Upper lobe of right lung (tissue), 1 donor: ENCODE results near the gene LRP1B. TPM values are rescaled to one million over a fixed set of nuclear protein-coding genes. Genes with fewer than 3 reads are reported as not detected.

Experiments used
- ATAC-seq: fragments of 200-7000 bp; cut with Tn5 transposase; one replicate; pipeline ENCODE4 v1.9.1; 2020; ENCODE audit warnings: mild to moderate bottlenecking, moderate library complexity
- DNase-seq: peaks from one replicate; pipeline ENCODE4 v3.0.0-alpha.2; 2020
- H3K27ac ChIP-seq: fragments of 200-600 bp; one replicate; pipeline ENCODE4 v1.8.0; 2022
- H3K27me3 ChIP-seq: fragments of 200-600 bp; one replicate; pipeline ENCODE4 v1.8.0; 2022; ENCODE audit warnings: mild to moderate bottlenecking
- H3K36me3 ChIP-seq: fragments of 200-600 bp; one replicate; pipeline ENCODE4 v1.8.0; 2022
- H3K4me1 ChIP-seq: fragments of 200-600 bp; one replicate; pipeline ENCODE4 v1.8.0; 2022
- H3K4me3 ChIP-seq: fragments of 200-600 bp; one replicate; pipeline ENCODE4 v1.8.0; 2022; ENCODE audit warnings: mild to moderate bottlenecking
- H3K9me3 ChIP-seq: fragments of 200-600 bp; one replicate; pipeline ENCODE4 v1.8.0; 2022
- intact Hi-C: fragments of 100-400 bp; cut with DNase I; formaldehyde crosslinking; loops from one replicate; pipeline ENCODE4 v1.11.0; 2022
- total RNA-seq: library from RNA; stranded (reverse); fragmentation: NEBNext Ultra II Directional; extraction: Animal tissue kit (Norgen Biotek cat#: 25700); gene quantifications from one replicate; pipeline ENCODE4 v1.2.1, GENCODE V29; 2021
- TF ChIP-seq, protein P1 (sequence below): fragments of 200-600 bp; IDR thresholded peaks from one replicate; pipeline ENCODE4 v1.8.0; 2022; ENCODE audit warnings: antibody characterized with exemption
- donor health status: DM: no; HTN: yes; CAD: no; lungs with severe emphysema.

LRP1B gene
- total RNA-seq, 1 donor from 2014 or later = 0.12 TPM

DNA sequence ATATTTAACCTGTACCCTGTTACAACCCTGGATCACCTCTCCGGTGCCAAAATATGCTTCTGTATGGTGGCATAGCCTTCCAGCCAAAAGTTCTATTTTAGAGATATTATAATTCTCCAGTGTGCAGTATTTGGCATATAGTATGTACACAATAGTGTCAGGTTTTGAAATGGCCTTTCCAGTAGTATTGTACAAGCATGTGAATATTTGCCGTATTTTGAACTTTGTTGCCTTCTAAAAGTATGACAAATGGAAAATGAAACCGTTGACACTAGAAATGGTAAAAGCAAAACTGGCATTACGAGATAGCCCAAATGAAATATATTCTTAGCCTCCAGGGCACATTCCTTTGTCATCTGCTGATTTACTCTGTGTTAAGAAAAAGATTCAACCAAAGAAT lies 431.2 kb downstream of the LRP1B start:
- no peaks in the 10 kb centered on the region for H3K27me3 ChIP-seq
- H3K4me1 ChIP-seq = no peaks in the 10 kb centered on the region
- no peak overlapping the region for H3K4me3 ChIP-seq
- ATAC-seq (no peak), DNase-seq (no peak)
- TF ChIP-seq, protein P1, sequence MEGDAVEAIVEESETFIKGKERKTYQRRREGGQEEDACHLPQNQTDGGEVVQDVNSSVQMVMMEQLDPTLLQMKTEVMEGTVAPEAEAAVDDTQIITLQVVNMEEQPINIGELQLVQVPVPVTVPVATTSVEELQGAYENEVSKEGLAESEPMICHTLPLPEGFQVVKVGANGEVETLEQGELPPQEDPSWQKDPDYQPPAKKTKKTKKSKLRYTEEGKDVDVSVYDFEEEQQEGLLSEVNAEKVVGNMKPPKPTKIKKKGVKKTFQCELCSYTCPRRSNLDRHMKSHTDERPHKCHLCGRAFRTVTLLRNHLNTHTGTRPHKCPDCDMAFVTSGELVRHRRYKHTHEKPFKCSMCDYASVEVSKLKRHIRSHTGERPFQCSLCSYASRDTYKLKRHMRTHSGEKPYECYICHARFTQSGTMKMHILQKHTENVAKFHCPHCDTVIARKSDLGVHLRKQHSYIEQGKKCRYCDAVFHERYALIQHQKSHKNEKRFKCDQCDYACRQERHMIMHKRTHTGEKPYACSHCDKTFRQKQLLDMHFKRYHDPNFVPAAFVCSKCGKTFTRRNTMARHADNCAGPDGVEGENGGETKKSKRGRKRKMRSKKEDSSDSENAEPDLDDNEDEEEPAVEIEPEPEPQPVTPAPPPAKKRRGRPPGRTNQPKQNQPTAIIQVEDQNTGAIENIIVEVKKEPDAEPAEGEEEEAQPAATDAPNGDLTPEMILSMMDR = no peak
- H3K36me3 ChIP-seq = no peaks in the 10 kb centered on the region
- no peaks in the 10 kb centered on the region for H3K9me3 ChIP-seq
- H3K27ac ChIP-seq = no peak overlapping the region
- intact Hi-C loops = no loop called here

- H3K4me3 ChIP-seq = no peak overlapping the region
- ATAC-seq (no peak), DNase-seq (no peak)
- no peaks in the 10 kb centered on the region for H3K9me3 ChIP-seq
- intact Hi-C loops = no loop called here
- no peaks in the 10 kb centered on the region for H3K4me1 ChIP-seq
- H3K27me3 ChIP-seq = no peaks in the 10 kb centered on the region
- TF ChIP-seq, protein P1 = no peak
- no peak overlapping the region for H3K27ac ChIP-seq
- H3K36me3 ChIP-seq = no peaks in the 10 kb centered on the region
These were observed 432.3 kb downstream of the LRP1B start for GRCh38 chr2:141698500-141698899.

DNA sequence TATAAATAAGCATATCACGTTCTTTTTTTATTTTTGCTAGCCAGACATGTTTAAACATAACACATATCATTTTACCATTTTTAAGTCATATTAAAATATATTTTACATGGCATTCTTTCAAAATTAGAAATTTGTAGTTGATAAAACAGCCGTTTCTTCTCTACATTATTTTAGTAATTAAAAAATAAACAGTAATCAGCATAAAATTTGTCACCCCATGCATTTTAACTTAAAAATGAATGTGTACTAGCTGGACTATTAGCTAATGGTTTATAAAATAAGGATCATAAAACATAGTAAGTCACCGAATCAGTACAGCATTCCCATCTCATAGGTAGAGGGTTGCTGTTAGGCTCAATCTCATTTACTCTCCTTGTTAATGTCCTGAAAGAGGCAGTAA lies 433.8 kb downstream of the LRP1B start:
- DNase-seq (no peak), ATAC-seq (no peak)
- TF ChIP-seq, protein P1 = no peak
- no peaks in the 10 kb centered on the region for H3K9me3 ChIP-seq
- intact Hi-C loops = no loop called here
- no peaks in the 10 kb centered on the region for H3K27me3 ChIP-seq
- no peak overlapping the region for H3K4me3 ChIP-seq
- H3K36me3 ChIP-seq = no peaks in the 10 kb centered on the region
- no peaks in the 10 kb centered on the region for H3K4me1 ChIP-seq
- no peak overlapping the region for H3K27ac ChIP-seq

DNA sequence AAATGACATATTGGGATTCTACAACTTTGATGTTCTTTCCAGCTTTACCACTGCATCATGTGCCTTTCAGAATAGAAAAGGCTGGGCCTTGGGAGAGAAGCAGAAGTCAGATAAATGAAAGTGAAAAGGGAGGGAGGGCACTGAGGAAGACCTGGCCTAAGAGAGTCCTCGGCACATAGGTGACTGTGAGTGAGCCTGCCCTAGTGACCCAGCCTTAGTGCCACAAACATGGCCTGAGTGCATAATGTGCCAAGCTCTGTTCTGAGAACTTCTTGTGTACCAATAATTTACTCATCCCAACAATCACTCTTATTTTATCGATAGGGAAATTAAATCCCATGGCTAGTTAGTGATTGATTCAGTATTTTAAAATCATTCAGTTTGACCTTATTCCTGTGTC lies 436.6 kb downstream of the LRP1B start:
- DNase-seq (no peak), ATAC-seq (no peak)
- no peaks in the 10 kb centered on the region for H3K36me3 ChIP-seq
- intact Hi-C loops = no loop called here
- H3K27ac ChIP-seq = no peak overlapping the region
- no peaks in the 10 kb centered on the region for H3K9me3 ChIP-seq
- TF ChIP-seq, protein P1 = no peak
- H3K4me3 ChIP-seq = no peak overlapping the region
- no peaks in the 10 kb centered on the region for H3K4me1 ChIP-seq
- no peaks in the 10 kb centered on the region for H3K27me3 ChIP-seq

DNA sequence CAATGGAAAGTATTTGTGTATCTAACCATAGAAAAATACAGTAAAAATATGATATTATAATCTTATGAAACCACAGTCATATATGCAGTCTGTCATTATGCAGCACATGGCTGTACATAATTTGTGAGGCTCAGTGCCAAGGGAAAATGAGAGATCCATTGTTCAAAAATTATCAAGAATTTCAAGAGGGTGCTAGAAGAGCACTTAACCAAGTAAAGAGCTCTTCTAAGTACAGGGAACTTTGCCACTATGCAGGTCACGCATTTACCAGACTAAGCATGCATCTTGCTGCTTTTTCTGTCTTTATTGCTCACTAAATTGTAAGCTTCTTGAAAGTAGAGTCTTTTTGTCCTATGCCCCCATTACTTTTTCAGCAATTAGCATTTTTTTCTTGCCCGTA lies 438.0 kb downstream of the LRP1B start:
- peak; percentile 70 for ATAC-seq
- intact Hi-C loops = no loop called here
- Histone ChIP-seq H3K9me3 (no peaks in the 10 kb centered on the region), H3K4me3 (no peak overlapping the region), H3K4me1 (no peaks in the 10 kb centered on the region), H3K36me3 (no peaks in the 10 kb centered on the region), H3K27ac (no peak overlapping the region), H3K27me3 (no peaks in the 10 kb centered on the region)
- TF ChIP-seq, protein P1 = no peak
- DNase-seq = no peak

DNA sequence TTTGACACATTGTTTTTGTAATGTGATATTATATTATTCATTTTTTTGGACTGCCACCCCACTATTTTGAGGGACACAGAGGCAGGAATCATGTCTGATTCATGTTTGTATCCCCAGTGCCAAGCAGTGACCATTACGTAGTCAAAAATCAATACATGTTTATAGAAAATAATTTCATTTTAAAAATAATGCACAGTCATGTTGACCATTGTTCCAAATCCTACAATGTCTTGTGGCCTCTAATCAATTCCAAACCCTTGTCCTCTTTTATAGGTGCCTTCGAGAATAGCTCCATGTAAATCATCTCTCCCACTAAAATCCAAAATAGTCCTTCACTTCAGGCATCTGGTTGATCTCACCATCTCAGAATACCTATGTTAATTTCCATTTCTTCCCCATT lies 454.7 kb downstream of the LRP1B start:
- intact Hi-C loops = no loop called here

More for the DNA sequence above, 454.7 kb downstream of the LRP1B start:
- Histone ChIP-seq H3K36me3 (no peaks in the 10 kb centered on the region), H3K9me3 (no peaks in the 10 kb centered on the region), H3K4me1 (no peaks in the 10 kb centered on the region), H3K27me3 (no peaks in the 10 kb centered on the region), H3K27ac (no peak overlapping the region), H3K4me3 (no peak overlapping the region)
- ATAC-seq (no peak), DNase-seq (no peak)
- TF ChIP-seq, protein P1 = no peak
